ENCODE results near the gene PTPRG.

Gene PTPRG

DNA sequence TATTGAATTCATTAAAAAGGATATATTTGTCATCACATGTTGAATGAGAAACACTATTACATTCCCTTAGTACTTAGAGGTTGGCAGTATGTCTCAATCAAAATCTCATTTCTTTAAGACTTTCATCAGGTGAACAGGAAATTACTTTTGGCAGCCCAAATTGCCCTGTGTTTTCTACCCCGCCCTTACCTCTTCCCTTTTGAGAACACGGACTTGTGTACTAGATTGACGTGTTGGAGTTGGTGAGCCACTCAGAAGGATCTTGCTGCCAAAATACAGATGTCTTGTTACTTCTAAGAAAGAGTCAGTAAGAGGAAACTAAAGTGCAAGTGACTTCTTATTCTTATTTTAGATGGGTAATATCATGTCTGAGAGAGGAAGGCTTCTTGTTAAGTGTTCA is 425.1 kb downstream of the PTPRG start:
- TF ChIP-seq JUND (IDR thresholded peaks at IDR 0.05; ENCODE audit: low read depth): no peak
- DNase-seq (ENCODE audit: low read depth in 1 of 2, low spot score in 1 of 2): no peak
- in situ Hi-C loops (cut with HindIII; ENCODE audit: low pct_unique_long_range_greater_than_20kb, low sequenced_read_pairs): no loop called here

DNA sequence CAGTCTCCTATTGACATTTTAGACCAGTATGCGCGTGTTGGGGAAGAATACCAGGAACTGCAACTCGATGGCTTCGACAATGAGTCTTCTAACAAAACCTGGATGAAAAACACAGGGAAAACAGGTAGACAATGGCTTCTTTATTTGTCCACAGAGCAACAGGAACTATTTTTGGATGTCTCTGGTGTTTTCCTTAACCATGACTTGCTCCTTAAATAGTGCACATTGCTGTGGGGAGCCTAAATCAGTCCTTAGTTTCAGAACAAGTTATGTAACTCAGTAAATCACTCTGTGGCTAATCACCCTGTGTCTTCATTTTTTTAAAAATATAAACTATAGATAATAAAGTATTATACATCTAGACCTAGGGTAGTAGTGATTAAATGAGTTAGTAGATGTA is 428.3 kb downstream of the PTPRG start:
- in situ Hi-C loops (cut with HindIII; ENCODE audit: low pct_unique_long_range_greater_than_20kb, low sequenced_read_pairs): no loop called here
- DNase-seq (ENCODE audit: low read depth in 1 of 2, low spot score in 1 of 2): no peak
- TF ChIP-seq JUND (IDR thresholded peaks at IDR 0.05; ENCODE audit: low read depth): no peak

DNA sequence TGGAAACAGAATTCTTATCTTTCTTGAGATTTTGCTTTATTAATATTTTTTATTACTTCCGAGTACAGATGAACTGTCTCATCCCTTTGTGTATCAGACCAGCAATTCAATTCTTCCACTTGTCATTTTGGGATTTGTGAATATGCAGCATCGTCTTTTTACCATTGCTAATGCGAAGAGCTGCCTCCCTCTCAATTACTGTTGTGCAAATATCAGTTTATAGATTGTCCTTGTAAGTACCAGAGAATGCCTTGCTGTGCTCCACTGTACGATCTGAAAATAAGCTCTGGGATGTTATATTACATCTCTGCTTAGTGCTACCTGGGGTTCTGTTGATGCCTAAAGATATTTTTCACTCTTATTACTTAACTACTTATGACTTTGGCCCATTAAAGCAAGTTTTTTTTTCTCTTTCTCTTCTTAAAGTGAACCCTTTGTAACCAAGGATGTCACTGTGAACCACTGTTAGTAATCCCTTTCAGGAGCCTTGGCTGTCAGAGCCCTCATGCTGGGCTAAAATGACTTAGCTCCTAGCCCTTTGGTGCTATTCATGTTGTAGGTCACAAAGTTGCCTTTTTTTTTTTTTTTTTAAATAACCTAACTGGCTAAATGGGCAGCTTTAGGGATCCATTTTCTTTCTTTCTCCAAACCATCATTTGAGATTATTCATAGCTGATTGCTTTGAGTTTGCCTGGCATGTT is 429.1 kb downstream of the PTPRG start:
- no peak for TF ChIP-seq JUND (IDR thresholded peaks at IDR 0.05; ENCODE audit: low read depth)
- no peak for DNase-seq (ENCODE audit: low read depth in 1 of 2, low spot score in 1 of 2)
- in situ Hi-C loops (cut with HindIII; ENCODE audit: low pct_unique_long_range_greater_than_20kb, low sequenced_read_pairs): no loop called here

DNA sequence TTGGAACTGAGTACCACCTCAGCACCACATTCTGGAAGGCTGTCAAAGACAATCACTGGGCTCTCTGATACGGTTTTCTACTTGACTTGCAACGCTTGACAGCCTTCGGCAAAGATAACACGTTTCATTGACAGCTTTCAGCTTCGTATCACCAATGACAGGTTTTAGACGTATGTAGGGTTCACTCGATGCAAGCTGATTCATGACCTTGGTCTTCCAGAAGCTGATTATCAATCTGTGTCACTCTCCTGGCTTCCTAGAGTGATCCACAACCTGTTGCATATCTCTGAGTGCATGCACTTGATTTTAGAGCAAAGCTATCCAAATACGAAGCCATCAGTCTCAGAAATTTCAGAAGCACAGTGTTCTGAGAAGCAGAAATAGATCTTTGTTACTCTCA is 430.3 kb downstream of the PTPRG start:
- no peak for TF ChIP-seq JUND (IDR thresholded peaks at IDR 0.05; ENCODE audit: low read depth)
- in situ Hi-C loops (cut with HindIII; ENCODE audit: low pct_unique_long_range_greater_than_20kb, low sequenced_read_pairs): no loop called here
- no peak for DNase-seq (ENCODE audit: low read depth in 1 of 2, low spot score in 1 of 2)

DNA sequence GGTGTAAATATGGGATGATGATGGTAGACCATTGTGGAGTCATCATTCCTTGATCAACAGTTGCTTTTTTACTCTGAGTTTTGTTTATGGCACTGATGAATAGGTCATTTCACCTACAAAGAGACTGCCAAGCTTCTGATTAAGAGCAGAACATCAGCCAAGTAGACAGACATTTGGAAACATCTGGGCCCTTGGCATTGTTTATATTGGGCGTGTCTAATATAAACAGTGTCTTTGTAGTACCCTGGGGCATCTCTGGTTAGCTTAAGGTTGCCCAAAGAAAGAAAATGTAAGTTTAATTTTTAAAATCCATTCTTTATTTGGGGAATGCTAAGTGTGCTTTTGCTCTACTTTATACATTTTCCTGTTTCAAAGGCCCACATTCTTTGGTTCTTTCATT is 435.0 kb downstream of the PTPRG start:
- no peak for TF ChIP-seq JUND (IDR thresholded peaks at IDR 0.05; ENCODE audit: low read depth)
- no peak for DNase-seq (ENCODE audit: low read depth in 1 of 2, low spot score in 1 of 2)
- in situ Hi-C loops (cut with HindIII; ENCODE audit: low pct_unique_long_range_greater_than_20kb, low sequenced_read_pairs): no loop called here

DNA sequence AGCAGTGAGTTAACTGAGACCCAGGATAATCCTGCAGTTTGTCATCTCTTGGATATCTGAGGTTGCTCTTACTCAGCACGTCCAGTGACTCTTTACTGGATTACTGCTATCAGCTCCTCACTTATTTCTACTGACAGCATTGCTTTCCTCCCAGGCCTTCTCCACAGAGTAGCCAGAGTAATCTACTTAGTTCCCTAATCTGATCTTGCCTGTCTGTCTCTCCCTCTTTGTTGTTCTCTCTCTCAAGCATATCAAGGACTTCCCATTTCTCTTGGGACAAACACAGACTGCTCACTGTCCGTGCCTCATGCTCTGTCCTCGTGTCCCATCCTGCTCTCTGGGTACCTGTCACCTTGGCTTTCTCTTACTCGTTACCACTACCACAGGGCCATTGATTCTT is 435.7 kb downstream of the PTPRG start:
- in situ Hi-C loops (cut with HindIII; ENCODE audit: low pct_unique_long_range_greater_than_20kb, low sequenced_read_pairs): no loop called here
- no peak for DNase-seq (ENCODE audit: low read depth in 1 of 2, low spot score in 1 of 2)
- TF ChIP-seq JUND (IDR thresholded peaks at IDR 0.05; ENCODE audit: low read depth): no peak

DNA sequence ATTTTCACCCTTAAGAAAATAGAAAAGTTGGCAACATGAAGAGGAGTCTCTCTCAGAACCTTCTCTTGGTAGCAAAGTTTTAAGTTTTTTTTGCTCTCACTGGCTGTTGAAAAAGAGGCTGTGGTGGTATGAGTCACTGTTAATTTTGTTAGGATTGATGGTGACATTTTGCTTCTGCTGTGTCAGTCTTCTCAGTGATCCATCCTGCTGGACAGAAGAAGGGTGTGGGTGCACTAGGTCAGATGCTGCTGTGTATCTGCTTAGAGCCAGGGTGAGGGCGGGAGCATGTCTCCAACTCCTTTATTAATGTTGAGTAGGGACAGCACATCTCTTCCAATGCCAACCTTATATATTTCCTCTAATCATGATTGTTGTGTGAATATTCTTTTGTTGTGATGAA is 442.5 kb downstream of the PTPRG start:
- no peak for DNase-seq (ENCODE audit: low read depth in 1 of 2, low spot score in 1 of 2)
- in situ Hi-C loops (cut with HindIII; ENCODE audit: low pct_unique_long_range_greater_than_20kb, low sequenced_read_pairs): no loop called here
- TF ChIP-seq JUND (IDR thresholded peaks at IDR 0.05; ENCODE audit: low read depth): no peak

DNA sequence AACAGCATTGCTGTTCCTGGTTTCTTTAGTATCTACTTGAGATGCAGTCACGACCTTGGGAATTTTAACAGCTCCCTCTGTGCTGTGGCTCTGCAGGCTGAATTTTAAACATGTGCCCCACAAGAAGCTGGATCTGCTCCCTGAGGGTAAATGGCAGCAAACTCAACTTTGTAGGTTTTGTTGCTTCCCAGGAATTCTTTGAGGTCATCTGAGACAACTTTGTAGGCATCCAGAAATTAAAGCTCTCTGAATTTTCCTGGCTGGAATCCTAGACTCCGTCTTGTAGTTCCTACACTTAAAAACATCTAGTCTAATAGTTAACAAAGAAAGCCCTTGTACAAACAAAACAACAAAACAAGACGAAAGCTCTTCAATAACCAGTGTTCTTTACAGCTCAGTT is 445.7 kb downstream of the PTPRG start:
- in situ Hi-C loops (cut with HindIII; ENCODE audit: low pct_unique_long_range_greater_than_20kb, low sequenced_read_pairs): no loop called here
- TF ChIP-seq JUND (IDR thresholded peaks at IDR 0.05; ENCODE audit: low read depth): no peak
- DNase-seq (ENCODE audit: low read depth in 1 of 2, low spot score in 1 of 2): no peak

DNA sequence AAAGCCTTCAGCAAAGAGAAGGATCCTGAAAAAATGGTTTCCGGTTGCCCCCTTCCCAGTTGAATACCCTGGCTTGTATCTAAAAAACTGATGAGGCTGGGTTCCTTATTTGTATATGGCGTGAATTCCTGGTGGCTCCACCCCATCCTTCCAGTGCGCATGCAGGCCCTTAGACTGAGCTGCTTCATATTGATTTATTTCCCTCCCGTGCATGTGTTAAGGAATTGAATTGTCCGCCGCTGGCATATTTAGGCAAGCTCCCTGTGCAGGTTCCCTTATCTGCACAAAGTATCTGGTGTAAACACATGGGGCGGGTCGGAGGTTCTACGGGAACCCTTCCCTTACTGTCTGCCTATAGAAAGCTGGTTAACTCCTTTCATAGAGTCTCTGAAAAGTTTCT is 449.6 kb downstream of the PTPRG start:
- DNase-seq (ENCODE audit: low read depth in 1 of 2, low spot score in 1 of 2): no peak
- no peak for TF ChIP-seq JUND (IDR thresholded peaks at IDR 0.05; ENCODE audit: low read depth)
- in situ Hi-C loops (cut with HindIII; ENCODE audit: low pct_unique_long_range_greater_than_20kb, low sequenced_read_pairs): no loop called here

DNA sequence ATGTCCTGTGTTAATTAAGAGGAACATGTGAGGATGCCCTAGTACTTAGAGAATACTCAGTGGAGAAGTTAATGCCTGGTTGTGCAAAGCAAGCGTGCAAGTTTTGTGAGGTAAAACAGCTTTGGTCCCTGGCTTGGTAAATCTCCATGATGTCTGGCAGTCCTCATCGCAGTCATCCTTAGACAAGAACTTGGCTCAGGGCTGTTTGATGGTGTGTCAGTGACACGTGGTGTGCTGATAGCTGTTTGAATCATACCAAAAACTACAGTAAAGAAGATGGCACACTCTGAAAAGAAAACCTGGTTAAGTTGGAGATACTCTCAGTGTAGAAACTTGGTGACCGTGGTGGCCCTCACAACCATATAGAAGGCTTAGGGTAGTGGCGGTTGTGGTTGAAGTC is 450.3 kb downstream of the PTPRG start:
- in situ Hi-C loops (cut with HindIII; ENCODE audit: low pct_unique_long_range_greater_than_20kb, low sequenced_read_pairs): no loop called here
- DNase-seq (ENCODE audit: low read depth in 1 of 2, low spot score in 1 of 2): no peak
- no peak for TF ChIP-seq JUND (IDR thresholded peaks at IDR 0.05; ENCODE audit: low read depth)

DNA sequence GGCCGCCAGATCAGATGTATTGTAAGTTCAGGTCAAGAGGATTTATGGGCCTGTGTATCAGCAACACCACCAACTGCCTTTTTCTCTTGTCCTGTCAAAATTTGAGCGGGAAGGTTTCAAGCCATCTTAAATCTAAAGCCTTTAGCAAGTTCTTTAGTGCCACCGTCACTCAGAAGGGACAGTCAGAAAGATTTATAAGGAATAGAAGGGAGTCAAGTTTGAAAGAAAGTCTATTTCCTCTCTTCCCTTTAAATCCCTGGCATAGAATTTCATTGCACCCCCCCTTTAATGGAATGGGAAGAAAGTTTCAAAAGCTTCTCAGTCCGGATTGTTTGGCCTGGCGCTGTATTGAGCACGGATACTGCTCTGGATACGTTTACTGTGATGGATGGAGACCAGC is 452.6 kb downstream of the PTPRG start:
- no peak for TF ChIP-seq JUND (IDR thresholded peaks at IDR 0.05; ENCODE audit: low read depth)
- in situ Hi-C loops (cut with HindIII; ENCODE audit: low pct_unique_long_range_greater_than_20kb, low sequenced_read_pairs): no loop called here
- no peak for DNase-seq (ENCODE audit: low read depth in 1 of 2, low spot score in 1 of 2)

DNA sequence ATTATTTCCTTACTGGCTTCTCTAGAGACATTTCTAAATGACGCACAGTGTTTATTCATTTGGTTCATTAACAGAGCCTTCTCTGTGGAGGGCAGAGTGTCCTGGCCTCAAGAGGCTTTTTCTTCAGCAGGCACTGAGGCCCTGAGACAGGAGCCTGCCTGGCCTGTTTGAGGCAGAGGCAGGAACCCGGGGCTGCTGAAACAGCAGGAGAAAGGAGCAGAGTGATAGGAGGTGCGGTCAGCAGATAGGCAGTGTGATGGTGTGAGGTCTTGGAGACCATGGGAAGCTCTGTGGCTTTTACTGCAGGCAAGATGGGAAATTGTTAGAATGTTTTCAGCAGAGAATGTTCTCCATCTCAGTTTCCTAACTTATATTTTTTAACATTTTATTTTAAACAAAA is 453.7 kb downstream of the PTPRG start:
- DNase-seq (ENCODE audit: low read depth in 1 of 2, low spot score in 1 of 2): no peak
- in situ Hi-C loops (cut with HindIII; ENCODE audit: low pct_unique_long_range_greater_than_20kb, low sequenced_read_pairs): no loop called here
- TF ChIP-seq JUND (IDR thresholded peaks at IDR 0.05; ENCODE audit: low read depth): no peak

DNA sequence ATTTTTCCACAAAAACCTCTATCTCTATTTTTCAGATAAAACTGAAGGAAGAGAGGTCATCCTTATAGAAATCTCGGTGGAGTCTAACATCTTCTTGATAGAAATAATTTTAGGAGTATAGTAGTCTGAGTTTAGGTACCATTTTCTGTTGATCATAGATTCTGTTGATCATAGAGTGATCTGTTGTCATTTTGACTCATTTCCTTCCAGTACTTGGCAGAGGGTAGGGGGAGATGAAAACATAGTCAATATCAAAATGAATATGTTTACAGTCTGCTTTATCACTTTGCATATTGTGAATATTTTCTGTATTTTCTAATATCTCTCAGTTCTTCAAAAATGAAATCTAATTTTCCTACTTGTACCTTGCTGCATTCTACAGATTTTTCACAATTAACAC is 458.5 kb downstream of the PTPRG start:
- no peak for TF ChIP-seq JUND (IDR thresholded peaks at IDR 0.05; ENCODE audit: low read depth)
- in situ Hi-C loops (cut with HindIII; ENCODE audit: low pct_unique_long_range_greater_than_20kb, low sequenced_read_pairs): no loop called here
- DNase-seq (ENCODE audit: low read depth in 1 of 2, low spot score in 1 of 2): no peak

DNA sequence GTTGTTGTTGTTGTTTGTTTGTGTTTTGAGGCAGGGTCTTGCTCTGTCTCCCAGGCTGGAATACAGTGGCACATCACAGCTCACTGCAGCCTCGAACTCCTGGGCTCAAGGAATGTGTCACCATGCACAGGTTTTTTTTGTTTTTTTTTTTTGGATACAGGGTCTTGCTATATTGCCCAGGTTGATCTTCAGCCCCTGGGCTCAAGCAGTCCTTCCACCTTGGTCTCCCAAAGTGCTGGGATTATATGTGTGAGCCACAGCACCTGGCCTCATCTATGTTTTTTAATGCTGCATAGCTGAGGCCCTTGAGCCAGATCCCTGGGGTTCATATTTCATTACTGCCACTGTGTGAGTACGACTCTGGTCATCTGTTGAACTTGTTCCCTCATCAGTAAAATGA is 459.3 kb downstream of the PTPRG start:
- TF ChIP-seq JUND (IDR thresholded peaks at IDR 0.05; ENCODE audit: low read depth): no peak
- in situ Hi-C loops (cut with HindIII; ENCODE audit: low pct_unique_long_range_greater_than_20kb, low sequenced_read_pairs): no loop called here
- no peak for DNase-seq (ENCODE audit: low read depth in 1 of 2, low spot score in 1 of 2)

Measured in T47D (cell line).